Stomach (tissue), 4 donors: ENCODE results near the gene F2.

ENCODE experiments used
- EP300 ChIP-seq: sonication (generic); formaldehyde crosslinking; IDR thresholded peaks from one replicate; pipeline ENCODE4 v1.6.1; 2017; ENCODE audit warnings: antibody characterized with exemption
- POLR2A ChIP-seq, 4 donors: fragments of 450-650 bp; IDR thresholded peaks; one replicate each; pipeline ENCODE4 v1.6.1; 2016; ENCODE audit warnings: antibody characterized with exemption in 4 of 4, control low read depth in 2 of 4, mild to moderate bottlenecking in 1 of 4, moderate library complexity in 1 of 4
- POLR2AphosphoS5 ChIP-seq, 3 donors: sonication (generic); formaldehyde crosslinking; IDR thresholded peaks; one replicate each; pipeline ENCODE4 v1.6.1; 2016; ENCODE audit warnings: antibody characterized with exemption in 3 of 3
- TF ChIP-seq, protein P1 (sequence below), 7 experiments: fragments of 450-650 bp in 4 of 7; fragments of 200-600 bp in 3 of 7; sonication (generic) in 3 of 7; IDR thresholded peaks; one replicate each; pipeline ENCODE4 v1.5.1; 2016 to 2019; ENCODE audit warnings: antibody characterized with exemption in 7 of 7, control low read depth in 2 of 7, mild to moderate bottlenecking in 1 of 7

DNA sequence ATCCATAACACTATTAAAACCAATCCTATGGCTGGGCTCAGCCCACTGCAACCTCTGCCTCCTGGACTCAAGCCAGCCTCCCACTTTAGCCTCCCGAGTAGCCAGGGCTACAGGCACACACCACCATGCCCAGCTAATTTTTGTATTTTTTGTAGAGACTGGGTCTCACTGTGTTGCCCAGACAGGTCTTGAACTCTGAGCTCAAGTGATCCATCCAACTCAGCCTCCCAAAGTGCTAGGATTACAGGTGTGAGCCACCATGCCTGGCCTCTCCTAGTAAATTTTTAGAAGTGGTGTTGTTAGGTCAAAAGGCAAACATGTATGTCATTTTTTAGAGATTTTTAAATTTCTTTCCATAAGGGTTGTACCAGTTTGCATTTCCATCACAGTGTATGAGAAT is 14.2 kb downstream of the F2 start:
- TF ChIP-seq, protein P1, sequence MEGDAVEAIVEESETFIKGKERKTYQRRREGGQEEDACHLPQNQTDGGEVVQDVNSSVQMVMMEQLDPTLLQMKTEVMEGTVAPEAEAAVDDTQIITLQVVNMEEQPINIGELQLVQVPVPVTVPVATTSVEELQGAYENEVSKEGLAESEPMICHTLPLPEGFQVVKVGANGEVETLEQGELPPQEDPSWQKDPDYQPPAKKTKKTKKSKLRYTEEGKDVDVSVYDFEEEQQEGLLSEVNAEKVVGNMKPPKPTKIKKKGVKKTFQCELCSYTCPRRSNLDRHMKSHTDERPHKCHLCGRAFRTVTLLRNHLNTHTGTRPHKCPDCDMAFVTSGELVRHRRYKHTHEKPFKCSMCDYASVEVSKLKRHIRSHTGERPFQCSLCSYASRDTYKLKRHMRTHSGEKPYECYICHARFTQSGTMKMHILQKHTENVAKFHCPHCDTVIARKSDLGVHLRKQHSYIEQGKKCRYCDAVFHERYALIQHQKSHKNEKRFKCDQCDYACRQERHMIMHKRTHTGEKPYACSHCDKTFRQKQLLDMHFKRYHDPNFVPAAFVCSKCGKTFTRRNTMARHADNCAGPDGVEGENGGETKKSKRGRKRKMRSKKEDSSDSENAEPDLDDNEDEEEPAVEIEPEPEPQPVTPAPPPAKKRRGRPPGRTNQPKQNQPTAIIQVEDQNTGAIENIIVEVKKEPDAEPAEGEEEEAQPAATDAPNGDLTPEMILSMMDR (IDR thresholded peaks at IDR 0.05) = no peak
- TF ChIP-seq POLR2AphosphoS5 (IDR thresholded peaks at IDR 0.05) (no peak), POLR2A (IDR thresholded peaks at IDR 0.05) (no peak), EP300 (no peak)
